ENCODE data around the gene RASD2. TPM values are rescaled to one million over a fixed set of nuclear protein-coding genes. Genes with fewer than 3 reads are reported as not detected.
A peak's percentile ranks its signal among the peaks of the same experiment; 100 is the strongest.

The RASD2 gene
- total RNA-seq, 1 donor from 2014 or later: 5.0 TPM

- peak overlapping the region; percentile 90 for H3K27ac ChIP-seq (replicated peaks)
- H3K4me3 ChIP-seq: no peak overlapping the region
- no peak for TF ChIP-seq CTCF (IDR thresholded peaks at IDR 0.05; ENCODE audit: borderline replicate concordance)
- H3K36me3 ChIP-seq: no peaks in the 10 kb centered on the region
- H3K4me1 ChIP-seq: peaks cover 61% of the 10 kb centered on the region
- intact Hi-C loops (cut with micrococcal nuclease): no loop called here
- H3K9me3 ChIP-seq (replicated peaks): no peaks in the 10 kb centered on the region
- H3K27me3 ChIP-seq (ENCODE audit: low read depth): no peaks in the 10 kb centered on the region
- no peak for DNase-seq
Measured at GRCh38 chr22:35600476-35600875, 59.8 kb downstream of the RASD2 start.

GRCh38 chr22:35601013-35601580, 60.5 kb downstream of the RASD2 start:
- DNase-seq: no peak
- Histone ChIP-seq H3K36me3 (no peaks in the 10 kb centered on the region), H3K9me3 (replicated peaks) (no peaks in the 10 kb centered on the region), H3K27ac (replicated peaks) (no peak overlapping the region), H3K4me3 (no peak overlapping the region), H3K4me1 (peaks cover 61% of the 10 kb centered on the region), H3K27me3 (ENCODE audit: low read depth) (no peaks in the 10 kb centered on the region)
- intact Hi-C loops (cut with micrococcal nuclease): no loop called here
- no peak for TF ChIP-seq CTCF (IDR thresholded peaks at IDR 0.05; ENCODE audit: borderline replicate concordance)

GRCh38 chr22:35601743-35602615, 61.3 kb downstream of the RASD2 start:
- intact Hi-C loops (cut with micrococcal nuclease): no loop called here
- peak overlapping the region; percentile 51 for H3K27ac ChIP-seq (replicated peaks)
- H3K27me3 ChIP-seq (ENCODE audit: low read depth): no peaks in the 10 kb centered on the region
- TF ChIP-seq CTCF (IDR thresholded peaks at IDR 0.05; ENCODE audit: borderline replicate concordance): no peak
- peaks cover 67% of the 10 kb centered on the region for H3K4me1 ChIP-seq
- DNase-seq: no peak
- no peak overlapping the region for H3K4me3 ChIP-seq
- H3K36me3 ChIP-seq: no peaks in the 10 kb centered on the region
- H3K9me3 ChIP-seq (replicated peaks): no peaks in the 10 kb centered on the region

Other genes starting within 250 kb of the RASD2 start
- gene TOM1, start 240.9 kb upstream of the RASD2 start, total RNA-seq: 68.0 TPM
- 4.8 TPM for gene HMOX1, start 159.7 kb upstream of the RASD2 start, total RNA-seq
- 8.3 TPM for gene MCM5, start 140.7 kb upstream of the RASD2 start, total RNA-seq
- 16,708 TPM for gene MB, start 76.5 kb downstream of the RASD2 start, total RNA-seq
- gene APOL6, start 107.6 kb downstream of the RASD2 start, total RNA-seq: 4.8 TPM
- not detected for gene APOL5, start 177.0 kb downstream of the RASD2 start, total RNA-seq